HG02642 (cell line): ENCODE data around the gene IFITM1.

Experiments
- ATAC-seq: cut with Tn5 transposase; IDR thresholded peaks from one replicate; pipeline ENCODE4 v1.9.1; 2021; ENCODE audit warnings: mild to moderate bottlenecking; ENCODE audit not compliant: unreplicated experiment, poor library complexity

IFITM1 gene

GRCh38 chr11:293271-293851, 20.5 kb upstream of the IFITM1 start:
- no peak for ATAC-seq

GRCh38 chr11:293852-294661, 19.8 kb upstream of the IFITM1 start:
- ATAC-seq: no peak

- no peak for ATAC-seq
Observed at GRCh38 chr11:294780-295179, 19.1 kb upstream of the IFITM1 start.

GRCh38 chr11:295351-296170, 18.3 kb upstream of the IFITM1 start:
- no peak for ATAC-seq

- no peak for ATAC-seq
Observed at GRCh38 chr11:296171-297050, 17.4 kb upstream of the IFITM1 start.

GRCh38 chr11:297051-297585, 16.7 kb upstream of the IFITM1 start:
- no peak for ATAC-seq

- ATAC-seq: no peak
Observed at GRCh38 chr11:297586-298405, 16.0 kb upstream of the IFITM1 start.

GRCh38 chr11:298406-299065, 15.3 kb upstream of the IFITM1 start:
- ATAC-seq: no peak

- no peak for ATAC-seq
Observed at GRCh38 chr11:299081-299891, 14.6 kb upstream of the IFITM1 start, which contains the start of gene IFITM5. Gene IFITM5, minus strand, starts transcription at chr11:299526. Its CDS starts 36 bp downstream, at chr11:299490.

- ATAC-seq: no peak
Observed at GRCh38 chr11:299951-300735, 13.7 kb upstream of the IFITM1 start.

- ATAC-seq: no peak
Observed at GRCh38 chr11:303363-303762, 10.5 kb upstream of the IFITM1 start.

- no peak for ATAC-seq
Observed at GRCh38 chr11:304061-304506, 9.8 kb upstream of the IFITM1 start.

GRCh38 chr11:304915-305843, 8.7 kb upstream of the IFITM1 start:
- no peak for ATAC-seq

- ATAC-seq: no peak
Observed at GRCh38 chr11:305844-306211, 8.0 kb upstream of the IFITM1 start.

GRCh38 chr11:306645-307371, 7.0 kb upstream of the IFITM1 start:
- ATAC-seq: no peak
